Loucy (cell line): ENCODE data around the gene ZBTB20.

Experiments used
- H2AFZ ChIP-seq: fragments of 200-600 bp; sonication (generic); 2 replicates; pipeline ENCODE4 v1.6.0; 2016; ENCODE audit warnings: antibody characterized with exemption, mild to moderate bottlenecking, low read length, moderate library complexity
- H3F3A ChIP-seq: fragments of 200-600 bp; 2 replicates; pipeline ENCODE4 v1.6.0; 2016; ENCODE audit warnings: antibody characterized with exemption, low read depth, mild to moderate bottlenecking
- H3K27me3 ChIP-seq: fragments of 200-600 bp; sonication (generic); 2 replicates; pipeline ENCODE4 v1.6.1; 2014; ENCODE audit warnings: low read length, mild to moderate bottlenecking; ENCODE audit not compliant: insufficient read depth, poor library complexity, severe bottlenecking
- H3K36me3 ChIP-seq: fragments of 200-600 bp; sonication (generic); 2 replicates; pipeline ENCODE4 v1.6.1; 2016; ENCODE audit warnings: low read length; ENCODE audit not compliant: insufficient read depth
- H3K4me1 ChIP-seq: fragments of 200-600 bp; sonication (generic); 2 replicates; pipeline ENCODE4 v1.5.1; 2014; ENCODE audit warnings: low read length, mild to moderate bottlenecking; ENCODE audit not compliant: insufficient read depth, poor library complexity, severe bottlenecking
- H3K4me2 ChIP-seq: fragments of 200-600 bp; sonication (generic); 2 replicates; pipeline ENCODE4 v1.6.0; 2014; ENCODE audit warnings: antibody characterized with exemption, low read length, low read depth, mild to moderate bottlenecking; ENCODE audit not compliant: poor library complexity, severe bottlenecking
- H3K4me3 ChIP-seq: fragments of 200-600 bp; sonication (generic); 2 replicates; pipeline ENCODE4 v1.5.1; 2014; ENCODE audit warnings: low read length, mild to moderate bottlenecking, mixed read lengths; ENCODE audit not compliant: poor library complexity, severe bottlenecking
- H3K79me2 ChIP-seq: fragments of 200-600 bp; sonication (generic); 2 replicates; pipeline ENCODE4 v1.6.1; 2014; ENCODE audit warnings: low read length; ENCODE audit not compliant: insufficient read depth
- H3K9ac ChIP-seq: fragments of 200-600 bp; sonication (generic); 2 replicates; pipeline ENCODE4 v1.6.0; 2014; ENCODE audit warnings: mild to moderate bottlenecking, low read depth, low read length, moderate library complexity; ENCODE audit not compliant: poor library complexity, severe bottlenecking
- H3K9me2 ChIP-seq: fragments of 200-600 bp; sonication (generic); replicated peaks from 2 replicates; pipeline ENCODE4 v1.6.1; 2016; ENCODE audit warnings: low read depth, low read length, mixed read lengths
- H3K9me3 ChIP-seq: fragments of 200-600 bp; sonication (generic); 2 replicates; pipeline ENCODE4 v1.6.1; 2014; ENCODE audit warnings: mild to moderate bottlenecking, antibody characterized with exemption, low read length, low read depth; ENCODE audit not compliant: insufficient read depth
- H4K20me1 ChIP-seq: fragments of 200-600 bp; sonication (generic); 2 replicates; pipeline ENCODE4 v1.6.0; 2014; ENCODE audit warnings: antibody characterized with exemption, low read length, mild to moderate bottlenecking; ENCODE audit not compliant: insufficient read depth, poor library complexity, severe bottlenecking
- EZH2phosphoT487 ChIP-seq: fragments of 200-600 bp; IDR thresholded peaks from 2 replicates; pipeline ENCODE4 v1.6.1; 2018; ENCODE audit warnings: antibody characterized with exemption, mild to moderate bottlenecking, moderate library complexity, borderline replicate concordance
- TF ChIP-seq, protein P1 (sequence below): fragments of 200-600 bp; sonication (generic); conservative IDR thresholded peaks from 2 replicates; pipeline ENCODE4 v1.5.1; 2014; ENCODE audit warnings: mild to moderate bottlenecking, antibody characterized with exemption, low read length

ZBTB20 gene

DNA sequence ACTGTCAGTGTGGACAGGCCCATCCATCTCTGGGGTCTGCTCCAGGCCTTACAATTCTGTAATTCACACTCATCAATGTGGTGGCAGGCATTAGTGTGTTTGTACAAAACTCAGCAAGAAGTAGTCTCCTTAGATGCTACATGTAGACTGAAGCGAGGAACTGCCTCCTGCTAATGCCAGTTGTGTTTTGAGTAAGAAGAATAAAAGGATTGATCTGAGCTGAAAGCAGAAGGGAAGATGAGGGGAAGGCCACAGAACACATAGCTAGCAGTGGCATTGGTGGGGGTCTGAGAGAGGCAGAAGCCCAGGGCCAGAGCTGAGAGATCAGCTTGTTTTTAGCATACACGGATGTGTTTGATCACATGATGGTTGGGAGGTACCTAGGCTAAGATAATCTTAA lies 709.2 kb downstream of the ZBTB20 start:
- Histone ChIP-seq H3K4me1 (peaks cover 6% of the 10 kb centered on the region), H3K4me2 (no peak overlapping the region), H3K79me2 (no peaks in the 10 kb centered on the region), H4K20me1 (no peaks in the 10 kb centered on the region), H3K36me3 (no peaks in the 10 kb centered on the region), H2AFZ (no peak overlapping the region), H3F3A (no peaks in the 10 kb centered on the region), H3K9ac (no peak overlapping the region), H3K4me3 (no peak overlapping the region), H3K27me3 (no peaks in the 10 kb centered on the region), H3K9me3 (no peaks in the 10 kb centered on the region), H3K9me2 (no peaks in the 10 kb centered on the region)
- no peak for TF ChIP-seq EZH2phosphoT487
- TF ChIP-seq, protein P1, sequence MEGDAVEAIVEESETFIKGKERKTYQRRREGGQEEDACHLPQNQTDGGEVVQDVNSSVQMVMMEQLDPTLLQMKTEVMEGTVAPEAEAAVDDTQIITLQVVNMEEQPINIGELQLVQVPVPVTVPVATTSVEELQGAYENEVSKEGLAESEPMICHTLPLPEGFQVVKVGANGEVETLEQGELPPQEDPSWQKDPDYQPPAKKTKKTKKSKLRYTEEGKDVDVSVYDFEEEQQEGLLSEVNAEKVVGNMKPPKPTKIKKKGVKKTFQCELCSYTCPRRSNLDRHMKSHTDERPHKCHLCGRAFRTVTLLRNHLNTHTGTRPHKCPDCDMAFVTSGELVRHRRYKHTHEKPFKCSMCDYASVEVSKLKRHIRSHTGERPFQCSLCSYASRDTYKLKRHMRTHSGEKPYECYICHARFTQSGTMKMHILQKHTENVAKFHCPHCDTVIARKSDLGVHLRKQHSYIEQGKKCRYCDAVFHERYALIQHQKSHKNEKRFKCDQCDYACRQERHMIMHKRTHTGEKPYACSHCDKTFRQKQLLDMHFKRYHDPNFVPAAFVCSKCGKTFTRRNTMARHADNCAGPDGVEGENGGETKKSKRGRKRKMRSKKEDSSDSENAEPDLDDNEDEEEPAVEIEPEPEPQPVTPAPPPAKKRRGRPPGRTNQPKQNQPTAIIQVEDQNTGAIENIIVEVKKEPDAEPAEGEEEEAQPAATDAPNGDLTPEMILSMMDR, result no peak

DNA sequence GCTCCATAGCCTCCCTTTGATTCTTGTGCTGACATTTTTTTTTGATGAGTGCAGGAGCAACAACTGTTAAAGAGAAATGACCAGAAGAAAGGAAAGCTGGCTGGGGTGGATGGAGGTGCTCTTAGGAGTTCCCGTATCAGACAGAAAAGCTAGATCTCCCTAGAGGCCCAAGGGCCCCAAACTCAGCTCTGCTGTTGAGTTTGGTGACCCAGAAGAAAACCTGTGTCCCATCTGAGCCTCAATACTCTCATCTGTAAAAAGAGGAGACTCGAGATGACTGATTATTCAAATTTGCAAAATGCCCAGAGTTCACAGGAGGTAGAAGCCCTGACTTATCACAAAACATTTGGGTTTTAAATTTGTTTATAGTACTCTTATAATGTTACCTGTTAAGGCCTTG lies 710.9 kb downstream of the ZBTB20 start:
- H3F3A ChIP-seq, result no peaks in the 10 kb centered on the region
- H4K20me1 ChIP-seq, result no peaks in the 10 kb centered on the region
- no peak overlapping the region for H3K9ac ChIP-seq
- H3K9me2 ChIP-seq, result no peaks in the 10 kb centered on the region
- TF ChIP-seq, protein P1, result no peak
- TF ChIP-seq EZH2phosphoT487, result no peak
- no peak overlapping the region for H3K4me2 ChIP-seq
- no peaks in the 10 kb centered on the region for H3K36me3 ChIP-seq
- no peaks in the 10 kb centered on the region for H3K79me2 ChIP-seq
- no peak overlapping the region for H2AFZ ChIP-seq
- no peaks in the 10 kb centered on the region for H3K27me3 ChIP-seq
- H3K9me3 ChIP-seq, result no peaks in the 10 kb centered on the region
- H3K4me3 ChIP-seq, result no peak overlapping the region
- peaks cover 6% of the 10 kb centered on the region for H3K4me1 ChIP-seq

DNA sequence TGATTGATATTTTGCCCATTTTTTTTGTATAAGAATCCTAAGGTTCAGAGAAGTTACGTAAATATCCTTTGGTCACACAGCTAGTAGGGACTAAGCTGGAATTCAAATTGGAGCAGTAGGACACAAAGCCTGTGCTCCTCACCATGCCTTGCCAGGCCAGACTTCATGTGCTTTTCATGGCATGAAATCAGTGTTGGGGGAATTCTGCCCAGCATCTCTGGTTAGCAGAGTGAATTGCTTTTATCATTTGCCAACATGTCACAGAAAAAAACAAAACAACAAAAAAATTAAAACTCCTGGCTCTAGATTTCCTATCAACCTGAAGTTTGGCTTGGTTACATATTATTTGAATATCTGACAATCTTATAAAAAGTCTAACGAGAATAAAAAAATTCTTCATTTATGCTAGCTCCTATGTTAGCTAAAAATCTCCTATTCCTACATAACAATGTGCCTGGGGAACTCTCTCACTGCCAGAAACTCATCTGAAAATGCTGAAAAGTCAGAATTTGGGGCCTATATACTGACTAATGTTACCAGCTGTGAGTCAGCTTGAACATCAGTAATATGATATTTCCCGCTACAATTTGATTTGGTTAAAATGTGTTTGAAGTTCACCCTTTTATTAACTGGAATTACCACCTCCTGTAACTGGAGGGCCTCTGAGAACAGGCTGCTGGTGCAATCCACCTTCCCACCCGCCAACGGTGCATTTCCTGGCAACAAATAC lies 711.5 kb downstream of the ZBTB20 start:
- no peak overlapping the region for H3K4me2 ChIP-seq
- H3K27me3 ChIP-seq, result no peaks in the 10 kb centered on the region
- no peaks in the 10 kb centered on the region for H4K20me1 ChIP-seq
- no peaks in the 10 kb centered on the region for H3K79me2 ChIP-seq
- no peaks in the 10 kb centered on the region for H3K9me3 ChIP-seq
- H3K9me2 ChIP-seq, result no peaks in the 10 kb centered on the region
- H3K36me3 ChIP-seq, result no peaks in the 10 kb centered on the region
- H3K9ac ChIP-seq, result no peak overlapping the region
- H2AFZ ChIP-seq, result no peak overlapping the region
- H3K4me1 ChIP-seq, result peaks cover 6% of the 10 kb centered on the region
- H3K4me3 ChIP-seq, result no peak overlapping the region
- H3F3A ChIP-seq, result no peaks in the 10 kb centered on the region
- no peak for TF ChIP-seq EZH2phosphoT487
- TF ChIP-seq, protein P1, result no peak
